NCI-H82 treated with DMSO at 0.1 percent for 48 hours (cell line): ENCODE measurements around the gene DIAPH2.

Experiments
- DNase-seq: peaks from one replicate; lab custom pipeline; 2025; ENCODE audit not compliant: unreplicated experiment; lab: John Stamatoyannopoulos, UW

Gene DIAPH2

GRCh38 chrX:96684339-96685209, at the start of gene DIAPH2:
Gene DIAPH2, plus strand, starts transcription at chrX:96684842.
- DNase-seq: peak; percentile 60

GRCh38 chrX:96650023-96650422, 34.6 kb upstream of the DIAPH2 start:
- DNase-seq: no peak

- no peak for DNase-seq
These were observed 28.6 kb upstream of the DIAPH2 start for GRCh38 chrX:96655947-96656623.

- DNase-seq: no peak
These were observed 2.1 kb upstream of the DIAPH2 start for GRCh38 chrX:96682516-96682915.

- DNase-seq: no peak
These were observed 674 bp upstream of the DIAPH2 start for GRCh38 chrX:96683997-96684338.

- no peak for DNase-seq
These were observed 813 bp downstream of the DIAPH2 start for GRCh38 chrX:96685210-96686099.

GRCh38 chrX:96687776-96688175, 3.1 kb downstream of the DIAPH2 start:
- DNase-seq: no peak

- DNase-seq: peak; percentile 52
These were observed 4.1 kb downstream of the DIAPH2 start for GRCh38 chrX:96688789-96689188.

GRCh38 chrX:96689991-96690390, 5.3 kb downstream of the DIAPH2 start:
- DNase-seq: no peak

GRCh38 chrX:96692454-96692853, 7.8 kb downstream of the DIAPH2 start:
- no peak for DNase-seq

- no peak for DNase-seq
These were observed 8.2 kb downstream of the DIAPH2 start for GRCh38 chrX:96692890-96693289.

- no peak for DNase-seq
These were observed 8.8 kb downstream of the DIAPH2 start for GRCh38 chrX:96693407-96693806.

- no peak for DNase-seq
These were observed 11.8 kb downstream of the DIAPH2 start for GRCh38 chrX:96696462-96696861.

GRCh38 chrX:96700625-96701024, 16.0 kb downstream of the DIAPH2 start:
- no peak for DNase-seq

- no peak for DNase-seq
These were observed 18.7 kb downstream of the DIAPH2 start for GRCh38 chrX:96703379-96703778.

GRCh38 chrX:96703816-96704215, 19.2 kb downstream of the DIAPH2 start:
- DNase-seq: no peak

GRCh38 chrX:96704629-96705028, 20.0 kb downstream of the DIAPH2 start:
- no peak for DNase-seq

- DNase-seq: no peak
These were observed 21.3 kb downstream of the DIAPH2 start for GRCh38 chrX:96705905-96706304.

- no peak for DNase-seq
These were observed 23.2 kb downstream of the DIAPH2 start for GRCh38 chrX:96707804-96708203.

- no peak for DNase-seq
These were observed 25.4 kb downstream of the DIAPH2 start for GRCh38 chrX:96710031-96710430.

- DNase-seq: no peak
These were observed 28.7 kb downstream of the DIAPH2 start for GRCh38 chrX:96713303-96713702.
